Measurements from ENCODE around the gene BIK. TPM values are rescaled to one million over a fixed set of nuclear protein-coding genes. Genes with fewer than 3 reads are reported as not detected.
"Not testable (repeated sequence)": the region's sequence is repeated elsewhere in the genome, so short reads cannot be mapped to it uniquely, and the experiment has no call there.

Gene BIK
- total RNA-seq, 1 donor from 2014 or later: 0.97 TPM

GRCh38 chr22:43096420-43096819 lies 14.1 kb upstream of the BIK start:
- no peak for DNase-seq (ENCODE audit: low spot score)
- Mint-ChIP-seq H3K4me3 (ENCODE audit: unreplicated experiment) (peak overlapping the region; percentile 51), H3K36me3 (ENCODE audit: low read depth, unreplicated experiment) (peaks cover 12% of the 10 kb centered on the region), H3K27ac (ENCODE audit: unreplicated experiment) (no peak overlapping the region), H3K27me3 (ENCODE audit: unreplicated experiment) (peaks cover 2% of the 10 kb centered on the region), H3K9me3 (ENCODE audit: unreplicated experiment) (peaks cover 5% of the 10 kb centered on the region), H3K4me1 (ENCODE audit: unreplicated experiment) (no peaks in the 10 kb centered on the region)
- TF ChIP-seq CTCF (IDR thresholded peaks at IDR 0.05; ENCODE audit: unreplicated experiment): no peak

- no peak for DNase-seq (ENCODE audit: low spot score)
- peaks cover 12% of the 10 kb centered on the region for H3K36me3 Mint-ChIP-seq (ENCODE audit: low read depth, unreplicated experiment)
- TF ChIP-seq CTCF (IDR thresholded peaks at IDR 0.05; ENCODE audit: unreplicated experiment): no peak
- H3K4me1 Mint-ChIP-seq (ENCODE audit: unreplicated experiment): no peaks in the 10 kb centered on the region
- H3K27me3 Mint-ChIP-seq (ENCODE audit: unreplicated experiment): peaks cover 2% of the 10 kb centered on the region
- H3K4me3 Mint-ChIP-seq (ENCODE audit: unreplicated experiment): no peak overlapping the region
- H3K27ac Mint-ChIP-seq (ENCODE audit: unreplicated experiment): no peak overlapping the region
- H3K9me3 Mint-ChIP-seq (ENCODE audit: unreplicated experiment): peaks cover 5% of the 10 kb centered on the region
Observed at GRCh38 chr22:43098356-43098755, 12.2 kb upstream of the BIK start.

- Mint-ChIP-seq H3K27me3 (ENCODE audit: unreplicated experiment) (peaks cover 2% of the 10 kb centered on the region), H3K4me3 (ENCODE audit: unreplicated experiment) (no peak overlapping the region), H3K9me3 (ENCODE audit: unreplicated experiment) (peaks cover 5% of the 10 kb centered on the region), H3K36me3 (ENCODE audit: low read depth, unreplicated experiment) (peaks cover 12% of the 10 kb centered on the region), H3K4me1 (ENCODE audit: unreplicated experiment) (peaks cover 5% of the 10 kb centered on the region), H3K27ac (ENCODE audit: unreplicated experiment) (no peak overlapping the region)
- DNase-seq (ENCODE audit: low spot score): no peak
- TF ChIP-seq CTCF (IDR thresholded peaks at IDR 0.05; ENCODE audit: unreplicated experiment): no peak
Observed at GRCh38 chr22:43099095-43099494, 11.5 kb upstream of the BIK start.

GRCh38 chr22:43100225-43100624 lies 10.3 kb upstream of the BIK start:
- Mint-ChIP-seq H3K27me3 (ENCODE audit: unreplicated experiment) (peaks cover 2% of the 10 kb centered on the region), H3K4me3 (ENCODE audit: unreplicated experiment) (no peak overlapping the region), H3K4me1 (ENCODE audit: unreplicated experiment) (peaks cover 6% of the 10 kb centered on the region), H3K27ac (ENCODE audit: unreplicated experiment) (no peak overlapping the region), H3K9me3 (ENCODE audit: unreplicated experiment) (peaks cover 5% of the 10 kb centered on the region), H3K36me3 (ENCODE audit: low read depth, unreplicated experiment) (peaks cover 12% of the 10 kb centered on the region)
- TF ChIP-seq CTCF (IDR thresholded peaks at IDR 0.05; ENCODE audit: unreplicated experiment): no peak
- no peak for DNase-seq (ENCODE audit: low spot score)

- no peak overlapping the region for H3K4me3 Mint-ChIP-seq (ENCODE audit: unreplicated experiment)
- H3K9me3 Mint-ChIP-seq (ENCODE audit: unreplicated experiment): no peaks in the 10 kb centered on the region
- no peak overlapping the region for H3K27ac Mint-ChIP-seq (ENCODE audit: unreplicated experiment)
- no peak for TF ChIP-seq CTCF (IDR thresholded peaks at IDR 0.05; ENCODE audit: unreplicated experiment)
- no peak for DNase-seq (ENCODE audit: low spot score)
- peaks cover 6% of the 10 kb centered on the region for H3K4me1 Mint-ChIP-seq (ENCODE audit: unreplicated experiment)
- no peaks in the 10 kb centered on the region for H3K27me3 Mint-ChIP-seq (ENCODE audit: unreplicated experiment)
- peaks cover 7% of the 10 kb centered on the region for H3K36me3 Mint-ChIP-seq (ENCODE audit: low read depth, unreplicated experiment)
Observed at GRCh38 chr22:43101306-43101705, 9.2 kb upstream of the BIK start.

- H3K9me3 Mint-ChIP-seq (ENCODE audit: unreplicated experiment); DNase-seq (ENCODE audit: low spot score); H3K4me1 Mint-ChIP-seq (ENCODE audit: unreplicated experiment); H3K36me3 Mint-ChIP-seq (ENCODE audit: low read depth, unreplicated experiment); H3K4me3 Mint-ChIP-seq (ENCODE audit: unreplicated experiment); H3K27ac Mint-ChIP-seq (ENCODE audit: unreplicated experiment); H3K27me3 Mint-ChIP-seq (ENCODE audit: unreplicated experiment): not testable (repeated sequence)
Observed at GRCh38 chr22:43104056-43104625, 6.4 kb upstream of the BIK start.

GRCh38 chr22:43104950-43105349 lies 5.6 kb upstream of the BIK start:
- H3K36me3 Mint-ChIP-seq (ENCODE audit: low read depth, unreplicated experiment); H3K4me1 Mint-ChIP-seq (ENCODE audit: unreplicated experiment); H3K27ac Mint-ChIP-seq (ENCODE audit: unreplicated experiment); H3K4me3 Mint-ChIP-seq (ENCODE audit: unreplicated experiment); DNase-seq (ENCODE audit: low spot score); H3K9me3 Mint-ChIP-seq (ENCODE audit: unreplicated experiment); H3K27me3 Mint-ChIP-seq (ENCODE audit: unreplicated experiment): not testable (repeated sequence)
